PC-9 (cell line): ENCODE results near the gene TP53AIP1. TPM values are rescaled to one million over a fixed set of nuclear protein-coding genes. Genes with fewer than 3 reads are reported as not detected.

Experiments
- BruUV-seq: library from RNA; stranded (reverse); fragments of 400-500 nt; replicated peaks from 2 replicates; lab custom pipeline; 2021; lab: Mats Ljungman, UMichigan
- CTCF ChIA-PET: fragments of 300-600 bp; sonication (Branson Sonifier 250); formaldehyde crosslinking; loops from one replicate; lab custom pipeline; 2022; ENCODE audit warnings: antibody characterized with exemption; lab: Charles Lee
- POLR2A ChIA-PET: fragments of 300-600 bp; sonication (Branson Sonifier 250); formaldehyde crosslinking; loops from one replicate; lab custom pipeline; 2022; ENCODE audit warnings: antibody characterized with exemption; ENCODE audit not compliant: unreplicated experiment; lab: Charles Lee
- DNase-seq, 2 experiments: peaks; one replicate each; pipeline versions ENCODE4 v3.0.0 to v3.0.0-alpha.2; 2015 to 2022; ENCODE audit warnings: mixed read lengths in 1 of 2
- H2AFZ ChIP-seq: fragments of 200-600 bp; sonication (generic); 2 replicates; pipeline ENCODE4 v1.8.1; 2017; ENCODE audit warnings: antibody characterized with exemption
- H3F3A ChIP-seq: fragments of 200-600 bp; sonication (generic); 2 replicates; pipeline ENCODE4 v1.8.1; 2017; ENCODE audit warnings: antibody characterized with exemption, mild to moderate bottlenecking, low read depth; ENCODE audit not compliant: insufficient read depth
- H3K27ac ChIP-seq: fragments of 200-600 bp; sonication (generic); 2 replicates; pipeline ENCODE4 v1.6.1; 2016; ENCODE audit warnings: mixed run types
- H3K27me3 ChIP-seq: fragments of 200-600 bp; sonication (generic); 2 replicates; pipeline ENCODE4 v1.6.1; 2016; ENCODE audit warnings: low read depth, mixed run types; ENCODE audit not compliant: insufficient read depth
- H3K36me3 ChIP-seq: fragments of 200-600 bp; sonication (generic); 2 replicates; pipeline ENCODE4 v1.6.1; 2016; ENCODE audit warnings: low read depth, mixed run types
- H3K4me1 ChIP-seq: fragments of 200-600 bp; sonication (generic); replicated peaks from 2 replicates; pipeline ENCODE4 v1.6.1; 2016; ENCODE audit warnings: mixed run types; ENCODE audit not compliant: insufficient read depth
- H3K4me2 ChIP-seq: fragments of 200-600 bp; sonication (generic); 2 replicates; pipeline ENCODE4 v1.6.1; 2017; ENCODE audit warnings: mixed run types
- H3K4me3 ChIP-seq: fragments of 200-600 bp; sonication (generic); 2 replicates; pipeline ENCODE4 v1.6.1; 2016; ENCODE audit warnings: mixed run types
- H3K79me2 ChIP-seq: fragments of 200-600 bp; sonication (generic); 2 replicates; pipeline ENCODE4 v1.6.1; 2017; ENCODE audit warnings: low read depth, mixed run types
- H3K9me2 ChIP-seq: fragments of 200-600 bp; sonication (generic); 2 replicates; pipeline ENCODE4 v1.8.1; 2017; ENCODE audit warnings: mild to moderate bottlenecking; ENCODE audit not compliant: insufficient read depth
- H3K9me3 ChIP-seq: fragments of 200-600 bp; sonication (generic); 2 replicates; pipeline ENCODE4 v1.8.1; 2016; ENCODE audit warnings: low read depth; ENCODE audit not compliant: insufficient read depth
- H4K20me1 ChIP-seq: fragments of 200-600 bp; sonication (generic); 2 replicates; pipeline ENCODE4 v1.8.1; 2017; ENCODE audit not compliant: insufficient read depth
- EZH2 ChIP-seq: fragments of 200-600 bp; sonication (generic); IDR thresholded peaks from 2 replicates; pipeline ENCODE4 v1.8.0; 2017; ENCODE audit warnings: antibody characterized with exemption, low read depth
- intact Hi-C: fragments of 100-400 bp; cut with micrococcal nuclease; formaldehyde crosslinking; loops from one replicate; pipeline ENCODE4 v1.10.0; 2022; ENCODE audit not compliant: unreplicated experiment
- total RNA-seq: library from RNA; stranded (reverse); gene quantifications from 2 replicates; pipeline ENCODE4 v1.2.3, GENCODE V29; 2021
- TF ChIP-seq, protein P1 (sequence below): fragments of 200-600 bp; sonication (generic); conservative IDR thresholded peaks from 2 replicates; pipeline ENCODE4 v1.6.1; 2017; ENCODE audit warnings: mixed run types, antibody characterized with exemption, mild to moderate bottlenecking, moderate library complexity

The TP53AIP1 gene
- total RNA-seq, 1 experiment from 2014 or later, result not detected

DNA sequence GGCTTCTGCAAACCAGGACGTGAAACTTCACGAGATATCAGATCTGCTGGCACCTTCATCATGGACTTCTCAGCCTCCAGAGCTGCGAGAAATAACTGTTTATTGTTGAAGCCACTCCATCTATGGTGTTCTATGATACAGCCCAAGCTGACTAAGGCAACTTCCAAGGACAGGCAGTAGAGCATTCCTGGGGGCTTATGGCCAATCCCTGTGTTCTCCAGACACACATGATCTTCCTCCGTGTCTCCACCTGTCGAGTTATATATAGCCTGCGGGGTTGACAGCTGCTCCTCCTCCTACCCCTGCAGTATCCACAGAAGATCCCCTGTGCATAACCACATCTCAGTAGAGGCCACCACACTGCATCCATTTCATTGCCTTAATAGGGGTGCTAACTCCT is 11.0 kb downstream of the TP53AIP1 start:
- no peak for DNase-seq

DNA sequence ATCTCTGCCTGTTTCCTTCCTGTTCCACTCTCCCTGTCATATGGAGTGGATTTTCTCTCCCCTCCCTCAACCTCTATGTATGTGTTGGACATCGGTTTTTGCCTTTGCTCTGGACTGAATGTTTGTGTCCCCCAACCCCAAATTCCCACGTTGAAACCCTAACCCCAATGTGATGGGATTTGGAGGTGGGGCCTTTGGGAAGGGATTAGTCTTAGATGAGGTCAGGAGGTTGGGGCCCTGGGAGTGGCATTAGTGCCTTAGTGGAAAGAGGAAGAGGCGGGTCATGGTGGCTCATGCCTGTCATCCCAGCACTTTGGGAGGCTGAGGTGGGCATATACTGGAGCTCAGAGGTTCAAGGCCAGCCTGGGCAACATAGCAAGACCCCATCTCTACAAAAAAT is 11.6 kb downstream of the TP53AIP1 start:
- H3K36me3 ChIP-seq, result no peaks in the 10 kb centered on the region
- POLR2A ChIA-PET, result no interaction called here
- no peaks in the 10 kb centered on the region for H3K79me2 ChIP-seq
- no peak overlapping the region for H3K4me2 ChIP-seq
- no peak for TF ChIP-seq EZH2
- H3F3A ChIP-seq, result no peaks in the 10 kb centered on the region
- H2AFZ ChIP-seq, result no peak overlapping the region
- H3K4me3 ChIP-seq, result no peak overlapping the region
- no peaks in the 10 kb centered on the region for H3K9me3 ChIP-seq
- no peaks in the 10 kb centered on the region for H4K20me1 ChIP-seq
- peaks cover 51% of the 10 kb centered on the region; the same call in 1 of the 2 replicates for H3K27me3 ChIP-seq
- H3K9me2 ChIP-seq, result no peaks in the 10 kb centered on the region
- BruUV-seq, result no TSS peak
- no peak for DNase-seq
- H3K4me1 ChIP-seq, result no peaks in the 10 kb centered on the region
- intact Hi-C loops, result no loop called here
- CTCF ChIA-PET, result no interaction called here
- no peak overlapping the region for H3K27ac ChIP-seq

More for the DNA sequence above, 11.0 kb downstream of the TP53AIP1 start:
- no TSS peak for BruUV-seq
- no peaks in the 10 kb centered on the region for H3K9me2 ChIP-seq
- no peaks in the 10 kb centered on the region for H4K20me1 ChIP-seq
- TF ChIP-seq EZH2, result no peak
- TF ChIP-seq, protein P1, sequence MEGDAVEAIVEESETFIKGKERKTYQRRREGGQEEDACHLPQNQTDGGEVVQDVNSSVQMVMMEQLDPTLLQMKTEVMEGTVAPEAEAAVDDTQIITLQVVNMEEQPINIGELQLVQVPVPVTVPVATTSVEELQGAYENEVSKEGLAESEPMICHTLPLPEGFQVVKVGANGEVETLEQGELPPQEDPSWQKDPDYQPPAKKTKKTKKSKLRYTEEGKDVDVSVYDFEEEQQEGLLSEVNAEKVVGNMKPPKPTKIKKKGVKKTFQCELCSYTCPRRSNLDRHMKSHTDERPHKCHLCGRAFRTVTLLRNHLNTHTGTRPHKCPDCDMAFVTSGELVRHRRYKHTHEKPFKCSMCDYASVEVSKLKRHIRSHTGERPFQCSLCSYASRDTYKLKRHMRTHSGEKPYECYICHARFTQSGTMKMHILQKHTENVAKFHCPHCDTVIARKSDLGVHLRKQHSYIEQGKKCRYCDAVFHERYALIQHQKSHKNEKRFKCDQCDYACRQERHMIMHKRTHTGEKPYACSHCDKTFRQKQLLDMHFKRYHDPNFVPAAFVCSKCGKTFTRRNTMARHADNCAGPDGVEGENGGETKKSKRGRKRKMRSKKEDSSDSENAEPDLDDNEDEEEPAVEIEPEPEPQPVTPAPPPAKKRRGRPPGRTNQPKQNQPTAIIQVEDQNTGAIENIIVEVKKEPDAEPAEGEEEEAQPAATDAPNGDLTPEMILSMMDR, result no peak
- H3K4me3 ChIP-seq, result no peak overlapping the region
- CTCF ChIA-PET, result no interaction called here
- intact Hi-C loops, result no loop called here
- H3K27ac ChIP-seq, result no peak overlapping the region
- H2AFZ ChIP-seq, result no peak overlapping the region
- no peak overlapping the region for H3K4me2 ChIP-seq
- POLR2A ChIA-PET, result no interaction called here
- H3K79me2 ChIP-seq, result no peaks in the 10 kb centered on the region
- H3K4me1 ChIP-seq, result no peaks in the 10 kb centered on the region
- no peaks in the 10 kb centered on the region for H3F3A ChIP-seq
- H3K9me3 ChIP-seq, result no peaks in the 10 kb centered on the region
- H3K36me3 ChIP-seq, result no peaks in the 10 kb centered on the region
- H3K27me3 ChIP-seq, result peaks cover 47% of the 10 kb centered on the region; the same call in 1 of the 2 replicates

DNA sequence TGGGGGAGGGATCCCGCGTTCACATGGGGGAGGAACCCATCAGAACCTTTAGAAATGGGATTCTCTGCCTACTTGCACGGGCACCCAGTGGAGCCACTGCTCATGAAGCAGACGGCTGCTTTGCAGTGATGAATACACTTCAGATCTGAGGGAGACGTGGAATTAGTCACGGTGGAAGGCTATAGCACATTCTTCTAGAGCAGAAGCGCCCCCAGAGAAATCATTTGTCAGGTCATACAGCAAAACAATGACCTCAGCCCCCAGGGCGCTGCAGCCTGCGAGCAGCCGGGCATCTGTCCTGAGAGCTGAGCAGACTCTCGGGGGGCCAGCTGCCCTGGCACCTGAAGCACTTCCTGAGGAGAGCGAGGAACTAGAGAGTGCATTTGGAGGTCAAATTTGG is 12.7 kb downstream of the TP53AIP1 start:
- Histone ChIP-seq H3K4me1 (no peaks in the 10 kb centered on the region), H3F3A (no peaks in the 10 kb centered on the region), H3K9me2 (no peaks in the 10 kb centered on the region), H3K4me2 (no peak overlapping the region), H2AFZ (no peak overlapping the region), H3K79me2 (no peaks in the 10 kb centered on the region), H3K36me3 (no peaks in the 10 kb centered on the region), H3K27ac (no peak overlapping the region), H4K20me1 (no peaks in the 10 kb centered on the region), H3K27me3 (peaks cover 53% of the 10 kb centered on the region; the same call in 1 of the 2 replicates), H3K9me3 (no peaks in the 10 kb centered on the region), H3K4me3 (no peak overlapping the region)
- POLR2A ChIA-PET, result no interaction called here
- TF ChIP-seq EZH2, result no peak
- TF ChIP-seq, protein P1, result no peak
- CTCF ChIA-PET, result interaction anchor here (0.5 kb wide), 1 partner anchor 437 kb away, joined by 3 read pairs; no protein-coding TSS in a partner anchor
- no TSS peak for BruUV-seq
- intact Hi-C loops, result no loop called here
- no peak for DNase-seq

DNA sequence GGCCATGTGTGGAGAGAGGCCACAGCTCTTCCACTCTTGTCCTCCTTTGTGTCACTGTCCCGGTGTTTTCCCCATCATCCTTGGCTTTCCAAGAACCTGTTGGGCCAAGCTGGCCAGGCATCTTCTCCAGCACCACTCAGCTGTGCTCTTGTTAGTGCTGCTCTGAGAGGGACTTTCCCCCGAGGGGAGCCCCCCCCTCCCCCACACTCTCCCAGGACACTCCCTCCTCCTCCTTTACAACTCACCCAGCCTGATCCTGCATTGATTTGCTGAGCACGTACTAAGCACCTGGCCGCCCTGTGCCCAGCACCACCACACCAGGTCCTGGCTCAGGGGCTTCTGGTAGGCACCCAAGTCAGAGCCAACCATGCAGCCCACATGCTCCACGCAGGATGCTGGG is 13.2 kb downstream of the TP53AIP1 start:
- H2AFZ ChIP-seq, result no peak overlapping the region
- H3K9me2 ChIP-seq, result no peaks in the 10 kb centered on the region
- TF ChIP-seq, protein P1, result no peak
- no peak for TF ChIP-seq EZH2
- H3K79me2 ChIP-seq, result no peaks in the 10 kb centered on the region
- H3K9me3 ChIP-seq, result no peaks in the 10 kb centered on the region
- H3K36me3 ChIP-seq, result no peaks in the 10 kb centered on the region
- H3F3A ChIP-seq, result no peaks in the 10 kb centered on the region
- H4K20me1 ChIP-seq, result no peaks in the 10 kb centered on the region
- H3K4me3 ChIP-seq, result no peak overlapping the region
- H3K27ac ChIP-seq, result no peak overlapping the region
- H3K27me3 ChIP-seq, result peaks cover 57% of the 10 kb centered on the region
- no peaks in the 10 kb centered on the region for H3K4me1 ChIP-seq
- no peak overlapping the region for H3K4me2 ChIP-seq
- BruUV-seq, result no TSS peak
- ChIA-PET CTCF (no interaction called here), POLR2A (no interaction called here)
- intact Hi-C loops, result no loop called here
- DNase-seq, result no peak
